OCI-LY3 (cell line): ENCODE measurements around the gene EPHA3.

Experiments used
- CTCF ChIP-seq: fragments of 200-600, 300-600 bp; sonication (generic); IDR thresholded peaks from 2 replicates; pipeline ENCODE4 v1.5.1; 2014; ENCODE audit warnings: antibody characterized with exemption, low read length, low read depth
- EZH2phosphoT487 ChIP-seq: fragments of 200-600 bp; shearing (Covaris generic); IDR thresholded peaks from 2 replicates; pipeline ENCODE4 v1.6.1; 2018; ENCODE audit warnings: antibody characterized with exemption, mixed run types, low read depth

- TF ChIP-seq CTCF: no peak
- TF ChIP-seq EZH2phosphoT487: no peak
Observed at GRCh38 chr3:89212619-89213018, 105.2 kb downstream of the EPHA3 start.
